ENCODE measurements around the gene LIME1. TPM values are rescaled to one million over a fixed set of nuclear protein-coding genes. Genes with fewer than 3 reads are reported as not detected.
A peak's percentile ranks its signal among the peaks of the same experiment; 100 is the strongest.

The LIME1 gene
- total and polyA plus RNA-seq, 9 of the 15 experiments (the other 6 are each of a cell fraction or from before 2014, with no cell fraction given) = 0.11 to 17.1 (median 2.8) TPM; not detected in 2

DNA sequence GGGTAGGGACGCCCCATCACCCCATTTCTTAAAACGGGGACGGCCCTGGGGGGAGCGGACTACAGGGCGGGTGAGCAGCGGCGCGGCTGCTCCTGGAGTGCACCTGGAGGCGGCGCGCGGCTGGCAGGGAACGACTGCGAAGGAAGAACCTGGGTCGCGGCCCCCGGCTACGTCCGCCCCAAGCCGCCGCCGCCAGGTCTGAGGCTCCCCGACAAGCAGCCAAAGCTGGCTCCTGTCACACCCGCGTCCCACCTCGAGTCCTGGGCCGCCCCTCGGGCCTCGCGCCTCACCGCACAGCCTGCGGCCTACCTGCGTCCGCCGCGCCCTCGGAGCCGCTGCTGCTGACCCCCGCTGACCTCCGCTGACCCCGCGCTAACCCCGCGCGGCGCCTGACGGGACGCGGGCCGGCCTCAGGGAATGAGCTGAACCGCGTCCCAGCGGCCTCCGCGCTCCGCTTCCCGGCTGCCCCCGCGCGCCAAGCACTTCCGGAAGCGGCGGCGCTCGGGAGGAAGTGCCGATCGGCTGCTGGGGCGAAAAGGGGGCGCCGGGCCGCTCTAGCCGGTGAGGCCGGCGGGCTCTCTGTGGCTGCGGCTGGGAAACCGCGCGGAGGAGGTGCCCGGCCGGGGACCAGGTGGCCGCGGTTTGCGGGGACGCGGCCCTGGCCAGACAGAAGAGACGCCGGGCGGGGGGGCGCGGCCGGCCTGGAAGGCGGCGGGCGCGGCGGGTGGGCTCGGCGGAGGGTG, 28.7 kb upstream of the LIME1 start, which contains the start of the genes ARFRP1 and ZGPAT (continued):
- TF ChIP-seq IRF9 (tag; IDR thresholded peaks at IDR 0.05) = no peak
- no peak for TF ChIP-seq ZFP36 (IDR thresholded peaks at IDR 0.05; ENCODE audit: low read depth, low read length, partially characterized antibody)
- TF ChIP-seq BDP1 (IDR thresholded peaks at IDR 0.05; ENCODE audit: insufficient read depth, insufficient read length) = no peak
- TF ChIP-seq HDAC2 (IDR thresholded peaks at IDR 0.05) = no peak
- TF ChIP-seq TBP (optimal IDR thresholded peaks at IDR 0.05; ENCODE audit: low read depth, low read length) = peak; percentile 34
- TF ChIP-seq, protein P1, sequence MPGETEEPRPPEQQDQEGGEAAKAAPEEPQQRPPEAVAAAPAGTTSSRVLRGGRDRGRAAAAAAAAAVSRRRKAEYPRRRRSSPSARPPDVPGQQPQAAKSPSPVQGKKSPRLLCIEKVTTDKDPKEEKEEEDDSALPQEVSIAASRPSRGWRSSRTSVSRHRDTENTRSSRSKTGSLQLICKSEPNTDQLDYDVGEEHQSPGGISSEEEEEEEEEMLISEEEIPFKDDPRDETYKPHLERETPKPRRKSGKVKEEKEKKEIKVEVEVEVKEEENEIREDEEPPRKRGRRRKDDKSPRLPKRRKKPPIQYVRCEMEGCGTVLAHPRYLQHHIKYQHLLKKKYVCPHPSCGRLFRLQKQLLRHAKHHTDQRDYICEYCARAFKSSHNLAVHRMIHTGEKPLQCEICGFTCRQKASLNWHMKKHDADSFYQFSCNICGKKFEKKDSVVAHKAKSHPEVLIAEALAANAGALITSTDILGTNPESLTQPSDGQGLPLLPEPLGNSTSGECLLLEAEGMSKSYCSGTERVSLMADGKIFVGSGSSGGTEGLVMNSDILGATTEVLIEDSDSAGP (CRISPR knock-in tag; IDR thresholded peaks at IDR 0.05) = no peak
- no peak for TF ChIP-seq MTA1 (IDR thresholded peaks at IDR 0.05; ENCODE audit: borderline replicate concordance)
- no peak for TF ChIP-seq ZZZ3 (IDR thresholded peaks at IDR 0.05)
- no peak for TF ChIP-seq CEBPB (tag; IDR thresholded peaks at IDR 0.05)
- TF ChIP-seq ZNF408 (CRISPR knock-in tag; IDR thresholded peaks at IDR 0.05; ENCODE audit: low read depth) = no peak
- TF ChIP-seq BACH1 (tag; IDR thresholded peaks at IDR 0.05) = no peak; the same call in 1 of the 2 replicates
- TF ChIP-seq ZNF444 (CRISPR knock-in tag; IDR thresholded peaks at IDR 0.05) = no peak
- TF ChIP-seq EP300 (IDR thresholded peaks at IDR 0.05; ENCODE audit: low read length) = no peak
- TF ChIP-seq, protein P2, sequence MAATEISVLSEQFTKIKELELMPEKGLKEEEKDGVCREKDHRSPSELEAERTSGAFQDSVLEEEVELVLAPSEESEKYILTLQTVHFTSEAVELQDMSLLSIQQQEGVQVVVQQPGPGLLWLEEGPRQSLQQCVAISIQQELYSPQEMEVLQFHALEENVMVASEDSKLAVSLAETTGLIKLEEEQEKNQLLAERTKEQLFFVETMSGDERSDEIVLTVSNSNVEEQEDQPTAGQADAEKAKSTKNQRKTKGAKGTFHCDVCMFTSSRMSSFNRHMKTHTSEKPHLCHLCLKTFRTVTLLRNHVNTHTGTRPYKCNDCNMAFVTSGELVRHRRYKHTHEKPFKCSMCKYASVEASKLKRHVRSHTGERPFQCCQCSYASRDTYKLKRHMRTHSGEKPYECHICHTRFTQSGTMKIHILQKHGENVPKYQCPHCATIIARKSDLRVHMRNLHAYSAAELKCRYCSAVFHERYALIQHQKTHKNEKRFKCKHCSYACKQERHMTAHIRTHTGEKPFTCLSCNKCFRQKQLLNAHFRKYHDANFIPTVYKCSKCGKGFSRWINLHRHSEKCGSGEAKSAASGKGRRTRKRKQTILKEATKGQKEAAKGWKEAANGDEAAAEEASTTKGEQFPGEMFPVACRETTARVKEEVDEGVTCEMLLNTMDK (IDR thresholded peaks at IDR 0.05; ENCODE audit: borderline replicate concordance, insufficient read depth, low read depth, low read length, poor library complexity, severe bottlenecking) = no peak
- TF ChIP-seq, protein P3, sequence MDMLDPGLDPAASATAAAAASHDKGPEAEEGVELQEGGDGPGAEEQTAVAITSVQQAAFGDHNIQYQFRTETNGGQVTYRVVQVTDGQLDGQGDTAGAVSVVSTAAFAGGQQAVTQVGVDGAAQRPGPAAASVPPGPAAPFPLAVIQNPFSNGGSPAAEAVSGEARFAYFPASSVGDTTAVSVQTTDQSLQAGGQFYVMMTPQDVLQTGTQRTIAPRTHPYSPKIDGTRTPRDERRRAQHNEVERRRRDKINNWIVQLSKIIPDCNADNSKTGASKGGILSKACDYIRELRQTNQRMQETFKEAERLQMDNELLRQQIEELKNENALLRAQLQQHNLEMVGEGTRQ (CRISPR knock-in tag; IDR thresholded peaks at IDR 0.05) = no peak
- TF ChIP-seq POLR2G (IDR thresholded peaks at IDR 0.05; ENCODE audit: low read depth, low read length) = peak; percentile 89
- TF ChIP-seq ZFPM2 (CRISPR knock-in tag; IDR thresholded peaks at IDR 0.05) = no peak
- TF ChIP-seq, protein P4, sequence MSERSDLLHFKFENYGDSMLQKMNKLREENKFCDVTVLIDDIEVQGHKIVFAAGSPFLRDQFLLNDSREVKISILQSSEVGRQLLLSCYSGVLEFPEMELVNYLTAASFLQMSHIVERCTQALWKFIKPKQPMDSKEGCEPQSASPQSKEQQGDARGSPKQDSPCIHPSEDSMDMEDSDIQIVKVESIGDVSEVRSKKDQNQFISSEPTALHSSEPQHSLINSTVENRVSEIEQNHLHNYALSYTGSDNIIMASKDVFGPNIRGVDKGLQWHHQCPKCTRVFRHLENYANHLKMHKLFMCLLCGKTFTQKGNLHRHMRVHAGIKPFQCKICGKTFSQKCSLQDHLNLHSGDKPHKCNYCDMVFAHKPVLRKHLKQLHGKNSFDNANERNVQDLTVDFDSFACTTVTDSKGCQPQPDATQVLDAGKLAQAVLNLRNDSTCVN (CRISPR knock-in tag; IDR thresholded peaks at IDR 0.05) = no peak
- TF ChIP-seq, protein P5, sequence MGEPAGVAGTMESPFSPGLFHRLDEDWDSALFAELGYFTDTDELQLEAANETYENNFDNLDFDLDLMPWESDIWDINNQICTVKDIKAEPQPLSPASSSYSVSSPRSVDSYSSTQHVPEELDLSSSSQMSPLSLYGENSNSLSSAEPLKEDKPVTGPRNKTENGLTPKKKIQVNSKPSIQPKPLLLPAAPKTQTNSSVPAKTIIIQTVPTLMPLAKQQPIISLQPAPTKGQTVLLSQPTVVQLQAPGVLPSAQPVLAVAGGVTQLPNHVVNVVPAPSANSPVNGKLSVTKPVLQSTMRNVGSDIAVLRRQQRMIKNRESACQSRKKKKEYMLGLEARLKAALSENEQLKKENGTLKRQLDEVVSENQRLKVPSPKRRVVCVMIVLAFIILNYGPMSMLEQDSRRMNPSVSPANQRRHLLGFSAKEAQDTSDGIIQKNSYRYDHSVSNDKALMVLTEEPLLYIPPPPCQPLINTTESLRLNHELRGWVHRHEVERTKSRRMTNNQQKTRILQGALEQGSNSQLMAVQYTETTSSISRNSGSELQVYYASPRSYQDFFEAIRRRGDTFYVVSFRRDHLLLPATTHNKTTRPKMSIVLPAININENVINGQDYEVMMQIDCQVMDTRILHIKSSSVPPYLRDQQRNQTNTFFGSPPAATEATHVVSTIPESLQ (CRISPR knock-in tag; IDR thresholded peaks at IDR 0.05) = peak; percentile 73; the same call in 1 of the 2 replicates
